GM12873 (cell line): Measurements from ENCODE around the gene PHIP.

Experiments
- CTCF ChIP-seq: IDR thresholded peaks from 2 replicates; pipeline ENCODE4 v1.5.1; 2012; ENCODE audit warnings: low read depth, mild to moderate bottlenecking, moderate library complexity, low read length, control low read depth; ENCODE audit not compliant: insufficient read depth; ENCODE audit errors: missing control alignments

PHIP gene

GRCh38 chr6:79100304-79100703 lies 22.2 kb upstream of the PHIP start:
- TF ChIP-seq CTCF = no peak

GRCh38 chr6:79094938-79095337 lies 16.9 kb upstream of the PHIP start:
- TF ChIP-seq CTCF = no peak

- no peak for TF ChIP-seq CTCF
Measured at GRCh38 chr6:79089552-79090404, 11.7 kb upstream of the PHIP start.

GRCh38 chr6:79084693-79085092 lies 6.6 kb upstream of the PHIP start:
- TF ChIP-seq CTCF = no peak

GRCh38 chr6:79082304-79082703 lies 4.2 kb upstream of the PHIP start:
- no peak for TF ChIP-seq CTCF

GRCh38 chr6:79081663-79082062 lies 3.6 kb upstream of the PHIP start:
- TF ChIP-seq CTCF = no peak

- no peak for TF ChIP-seq CTCF
Measured at GRCh38 chr6:79079561-79080041, 1.5 kb upstream of the PHIP start.
